NCI-H1105 treated with DMSO at 0.1 percent for 48 hours (cell line): ENCODE data around the gene ACCSL.

ENCODE experiments used
- DNase-seq: peaks from one replicate; lab custom pipeline; 2025; lab: John Stamatoyannopoulos, UW

The ACCSL gene

DNA sequence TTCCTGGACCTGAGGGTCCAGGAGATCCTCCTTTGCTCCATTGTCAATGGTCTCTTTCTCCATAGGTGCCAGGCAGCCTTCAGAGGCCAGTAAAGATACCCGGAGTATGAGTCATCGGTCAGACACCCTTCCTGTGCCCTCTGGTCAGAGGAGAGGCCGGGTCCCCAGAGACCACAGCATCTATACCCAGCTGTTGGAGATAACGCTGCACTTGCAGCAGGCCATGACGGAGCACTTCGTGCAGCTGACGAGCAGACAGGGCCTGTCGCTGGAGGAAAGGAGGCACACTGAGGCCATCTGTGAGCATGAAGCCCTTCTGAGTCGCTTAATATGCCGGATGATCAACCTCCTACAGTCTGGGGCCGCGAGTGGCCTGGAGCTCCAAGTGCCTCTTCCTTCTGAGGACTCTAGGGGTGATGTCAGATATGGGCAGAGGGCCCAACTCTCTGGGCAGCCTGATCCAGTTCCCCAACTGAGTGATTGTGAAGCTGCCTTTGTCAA is at the start of gene ACCSL:
TSS of gene ACCSL (plus strand) at position 51 of the 501 bp plus-strand sequence. CDS start at position 107, 56 bp downstream.
- no peak for DNase-seq

- DNase-seq = no peak
These were observed 49.5 kb upstream of the ACCSL start for GRCh38 chr11:43998308-43998707.

DNA sequence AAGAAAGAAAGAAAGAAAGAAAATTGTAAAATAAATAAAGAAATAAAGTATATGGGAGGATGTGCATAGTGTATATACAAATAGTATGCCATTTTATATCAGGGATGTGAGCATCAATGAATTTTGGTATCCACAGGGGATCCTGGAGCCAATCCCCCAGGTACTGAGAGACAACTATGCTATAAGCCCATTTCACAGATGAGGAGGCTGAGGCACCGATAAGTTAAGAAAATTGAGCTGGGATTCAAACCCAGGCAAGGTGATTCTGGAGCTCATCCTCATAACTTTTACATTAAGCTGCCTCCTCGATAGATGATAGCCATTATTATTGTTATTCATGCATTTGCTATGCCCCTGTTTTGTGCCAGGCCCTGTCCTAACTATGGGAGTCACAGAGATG is 47.0 kb upstream of the ACCSL start:
- no peak for DNase-seq

- no peak for DNase-seq
These were observed 45.3 kb upstream of the ACCSL start for GRCh38 chr11:44002191-44003093.

GRCh38 chr11:44003736-44004451 is 43.9 kb upstream of the ACCSL start:
- DNase-seq = no peak

GRCh38 chr11:44004452-44005062 is 43.2 kb upstream of the ACCSL start:
- no peak for DNase-seq

DNA sequence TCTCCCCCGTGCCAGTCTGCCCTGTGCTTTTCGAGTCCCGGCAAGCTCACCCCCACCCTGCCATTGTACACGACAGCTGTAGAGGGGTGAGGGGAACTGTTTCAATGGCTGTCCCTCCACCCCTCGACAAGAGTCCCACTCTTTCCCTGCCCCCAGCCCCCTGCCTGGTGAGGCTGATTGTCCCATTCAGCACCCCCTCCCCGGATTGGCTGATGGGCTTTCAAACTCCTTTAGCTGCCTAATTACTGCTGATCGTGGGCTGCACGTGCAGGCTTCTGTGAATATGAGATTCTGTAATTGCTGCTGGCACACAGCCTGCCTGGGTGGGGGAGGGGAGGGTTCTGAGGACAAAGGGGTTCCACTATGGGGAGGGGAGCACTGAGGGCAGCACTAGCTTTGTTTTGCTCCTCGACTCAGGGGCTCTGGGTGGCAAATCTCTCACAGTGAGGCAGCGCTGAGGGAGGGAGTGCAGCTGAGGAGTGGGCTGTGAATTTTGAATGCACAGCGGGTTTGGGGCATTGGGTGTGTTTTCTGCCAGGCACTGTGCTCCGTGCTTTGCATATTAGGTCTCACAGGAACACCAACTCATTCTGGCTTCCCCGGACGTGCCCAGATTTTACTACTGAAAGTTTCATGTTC is 42.6 kb upstream of the ACCSL start:
- DNase-seq = peak; percentile 91

DNA sequence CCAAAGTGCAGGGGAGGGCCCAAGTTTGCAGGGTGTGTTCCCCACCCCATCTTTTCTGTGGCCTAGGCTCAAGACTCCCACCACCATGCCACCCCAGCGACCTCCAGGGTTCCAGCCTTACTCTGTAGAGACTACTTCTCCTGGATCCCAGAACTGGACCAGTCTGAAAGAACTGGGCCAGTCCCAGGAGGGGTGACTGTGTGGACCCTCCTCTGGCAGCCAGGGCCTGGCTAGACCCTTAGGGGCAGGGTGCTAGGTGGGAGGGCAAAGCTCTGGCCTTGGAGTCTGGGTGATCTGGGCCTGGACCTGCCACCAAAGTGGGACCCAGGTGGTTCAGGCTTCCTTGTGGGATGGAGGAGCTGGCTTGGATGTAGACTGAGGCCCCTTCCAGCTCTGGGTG is 41.8 kb upstream of the ACCSL start:
- DNase-seq = no peak

- DNase-seq = no peak
These were observed 40.8 kb upstream of the ACCSL start for GRCh38 chr11:44006917-44007361.

GRCh38 chr11:44007481-44008087 is 40.2 kb upstream of the ACCSL start:
- no peak for DNase-seq

- DNase-seq = no peak
These were observed 39.7 kb upstream of the ACCSL start for GRCh38 chr11:44008088-44008501.

GRCh38 chr11:44008698-44009097 is 39.1 kb upstream of the ACCSL start:
- no peak for DNase-seq

GRCh38 chr11:44010789-44011251 is 37.0 kb upstream of the ACCSL start:
- DNase-seq = no peak

GRCh38 chr11:44011797-44012196 is 36.0 kb upstream of the ACCSL start:
- no peak for DNase-seq

DNA sequence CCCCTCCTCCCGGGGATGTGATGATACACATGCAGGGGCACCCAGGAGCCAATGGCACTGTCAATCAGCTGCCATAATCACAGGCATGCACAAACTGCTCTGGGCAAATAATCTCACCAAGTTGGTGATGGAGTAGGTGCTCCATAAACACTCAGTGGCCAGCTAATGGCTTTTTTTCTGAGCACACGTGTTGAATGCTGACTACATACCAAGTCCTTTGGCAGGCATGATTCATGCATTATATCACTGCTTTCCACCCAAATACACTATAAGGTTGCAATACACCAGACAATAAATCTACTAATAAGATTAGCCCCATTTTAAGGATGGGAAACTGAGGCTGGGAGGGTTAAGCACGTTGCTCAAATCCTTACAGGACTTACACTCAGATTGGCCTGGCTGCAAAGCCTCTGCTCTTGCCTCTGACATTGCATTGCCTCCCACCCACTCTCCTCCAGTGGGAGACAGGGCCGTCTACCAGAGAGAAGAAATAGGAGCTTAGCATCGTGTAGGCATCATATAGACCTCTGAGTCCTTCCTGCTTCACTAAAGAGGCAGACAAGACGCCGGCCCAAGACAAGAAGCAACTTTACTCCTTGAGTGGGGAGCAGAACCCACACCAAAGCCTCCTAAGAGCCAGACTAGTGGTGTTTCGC is 32.7 kb upstream of the ACCSL start:
- no peak for DNase-seq

DNA sequence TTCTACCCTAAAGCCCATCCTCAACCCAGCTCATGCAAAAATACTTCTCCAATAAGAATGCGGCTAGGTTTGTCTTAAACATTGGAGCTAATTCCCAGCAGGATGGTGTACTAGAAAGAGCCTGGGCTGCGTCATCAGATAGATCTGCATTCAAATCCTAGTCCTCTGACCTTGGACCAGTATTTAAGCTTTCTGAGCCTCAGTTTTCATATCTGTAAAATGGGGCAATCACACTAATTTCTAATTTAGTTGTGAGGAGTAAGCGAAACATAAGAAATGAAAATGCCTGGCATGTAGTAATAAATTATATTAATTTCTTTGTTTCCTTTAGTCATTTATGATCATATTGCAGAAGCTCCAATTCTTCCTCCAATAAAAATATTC is 32.2 kb upstream of the ACCSL start:
- no peak for DNase-seq

DNA sequence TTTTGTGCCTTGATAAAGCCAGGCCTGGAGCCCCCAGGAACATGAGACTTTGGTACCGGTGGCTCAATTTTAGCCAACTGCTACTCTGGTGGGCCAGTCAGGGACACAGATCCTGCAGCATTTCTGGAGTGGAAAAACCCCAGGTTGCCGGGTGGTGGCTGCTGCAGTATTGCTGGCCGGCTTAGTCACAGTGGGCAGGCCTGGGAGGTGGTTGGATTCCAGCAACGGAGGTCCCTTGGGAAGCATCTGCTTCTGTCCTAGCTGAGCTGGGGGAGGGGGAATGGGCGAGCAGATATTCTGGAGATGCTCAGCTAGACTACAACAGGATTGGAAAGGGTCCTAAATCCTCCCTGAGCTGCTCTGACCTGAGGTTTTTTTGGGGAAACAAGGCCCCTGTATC is 31.6 kb upstream of the ACCSL start:
- DNase-seq = no peak

- DNase-seq = no peak
These were observed 31.0 kb upstream of the ACCSL start for GRCh38 chr11:44016546-44017442.

GRCh38 chr11:44017443-44018126 is 30.2 kb upstream of the ACCSL start:
- DNase-seq = peak; percentile 72
